HFF-Myc (cell line): ENCODE measurements around the gene PIEZO1.

Source experiments
- DNase-seq: peaks from one replicate; pipeline ENCODE4 v3.0.0-alpha.2; 2011; ENCODE audit warnings: low read depth; ENCODE audit errors: extremely low read depth
- H3K4me3 ChIP-seq: replicated peaks from 2 replicates; pipeline ENCODE4 v1.5.1; 2011; ENCODE audit warnings: low read depth, mild to moderate bottlenecking, control low read depth, low read length
- CTCF ChIP-seq: IDR thresholded peaks from 2 replicates; pipeline ENCODE4 v1.5.1; 2012; ENCODE audit warnings: mild to moderate bottlenecking, low read depth, low read length, control low read depth; ENCODE audit errors: missing control alignments

PIEZO1 gene

GRCh38 chr16:88811769-88812512 is 26.9 kb upstream of the PIEZO1 start, which contains the start of gene APRT:
APRT (minus strand) TSS chr16:88811928; CDS start chr16:88811899, 29 bp downstream.
- DNase-seq, result peak; percentile 87
- peak within 1 kb of the TSS; percentile 90 for H3K4me3 ChIP-seq
- peak; percentile 18 for TF ChIP-seq CTCF

GRCh38 chr16:88810912-88811768 is 26.1 kb upstream of the PIEZO1 start:
- peak overlapping the region; percentile 90 for H3K4me3 ChIP-seq
- DNase-seq, result no peak
- no peak for TF ChIP-seq CTCF

GRCh38 chr16:88810166-88810911 is 25.3 kb upstream of the PIEZO1 start:
- peak overlapping the region; percentile 90 for H3K4me3 ChIP-seq
- DNase-seq, result no peak
- TF ChIP-seq CTCF, result no peak

GRCh38 chr16:88809676-88810165 is 24.7 kb upstream of the PIEZO1 start:
- DNase-seq, result no peak
- no peak for TF ChIP-seq CTCF
- peak overlapping the region; percentile 90 for H3K4me3 ChIP-seq

- peak overlapping the region; percentile 90 for H3K4me3 ChIP-seq
- DNase-seq, result no peak
- TF ChIP-seq CTCF, result no peak
These were observed 24.2 kb upstream of the PIEZO1 start for GRCh38 chr16:88809068-88809675.

- no peak for DNase-seq
- TF ChIP-seq CTCF, result no peak
- no peak overlapping the region for H3K4me3 ChIP-seq
These were observed 22.8 kb upstream of the PIEZO1 start for GRCh38 chr16:88807626-88808453.
